Naive thymus-derived CD8-positive, alpha-beta T cell (primary cell): ENCODE data around the gene LGALS8. TPM values are rescaled to one million over a fixed set of nuclear protein-coding genes. Genes with fewer than 3 reads are reported as not detected.

ENCODE experiments used
- ATAC-seq, 2 donors: fragments of 150-1000 bp; cut with Tn5 transposase in 1 of 2; sonication (Bioruptor Pico), chemical (Tn5 transposase) in 1 of 2; 1 replicate in 1 of 2; 2 replicates in 1 of 2; pipeline ENCODE4 v1.10.0; 2021; ENCODE audit warnings: mild to moderate bottlenecking in 2 of 2, moderate library complexity in 2 of 2
- POLR2A ChIA-PET: fragments of 350-600 bp; sonication (Branson Sonifier 250); formaldehyde crosslinking; loops from one replicate; lab custom pipeline; 2021; ENCODE audit warnings: antibody characterized with exemption; lab: Charles Lee
- DNase-seq, 10 donors: peaks; one replicate each; pipeline versions ENCODE4 v3.0.0 to v3.0.0-alpha.2; 2020 to 2022
- H3K27ac Mint-ChIP-seq, 10 donors: one replicate each; pipeline ENCODE4 v1.8.0; 2020 to 2022; ENCODE audit warnings: mild to moderate bottlenecking in 10 of 10, mixed read lengths in 10 of 10, moderate library complexity in 4 of 10, inconsistent platforms in 1 of 10
- H3K27me3 Mint-ChIP-seq, 5 donors: one replicate each; pipeline ENCODE4 v1.8.0; 2021 to 2022; ENCODE audit warnings: mixed read lengths in 5 of 5
- H3K36me3 Mint-ChIP-seq, 3 donors: one replicate each; pipeline ENCODE4 v1.8.0; 2020 to 2022; ENCODE audit warnings: mixed read lengths in 3 of 3, mild to moderate bottlenecking in 2 of 3, inconsistent platforms in 1 of 3
- H3K4me1 Mint-ChIP-seq, 4 donors: one replicate each; pipeline ENCODE4 v1.8.0; 2021 to 2022; ENCODE audit warnings: mixed read lengths in 4 of 4
- H3K4me3 Mint-ChIP-seq, 10 donors: one replicate each; pipeline ENCODE4 v1.8.0; 2020 to 2022; ENCODE audit warnings: mild to moderate bottlenecking in 10 of 10, mixed read lengths in 10 of 10, moderate library complexity in 6 of 10, inconsistent platforms in 1 of 10
- H3K9me3 Mint-ChIP-seq, 9 donors: one replicate each; pipeline ENCODE4 v1.8.0; 2020 to 2022; ENCODE audit warnings: mixed read lengths in 9 of 9, mild to moderate bottlenecking in 3 of 9, inconsistent platforms in 1 of 9, moderate library complexity in 1 of 9
- polyA plus RNA-seq, 3 donors: library from polyadenylated mRNA; unstranded; fragments of 300-500 nt; fragmentation: Illumina TruSeq; gene quantifications; one replicate each; pipeline ENCODE4 v1.2.3, GENCODE V29; 2021
- total RNA-seq, 8 experiments: library from RNA in 2 of 8; stranded (reverse) in 2 of 8; gene quantifications; one replicate each; pipeline ENCODE4 v1.2.3 and lab custom pipeline; 2021 to 2026

LGALS8 gene
- total and polyA plus RNA-seq, 5 experiments from 2014 or later = 29.3 to 113 (median 40.8) TPM

GRCh38 chr1:236514703-236515442 lies 8.9 kb upstream of the LGALS8 start:
- no peak for ATAC-seq
- H3K27me3 Mint-ChIP-seq = peaks cover 0 to 3% (median 0%) of the 10 kb centered on the region in 5 donors
- no peaks in the 10 kb centered on the region for H3K9me3 Mint-ChIP-seq
- POLR2A ChIA-PET = no interaction called here
- H3K4me3 Mint-ChIP-seq = no peak overlapping the region
- no peak for DNase-seq
- H3K27ac Mint-ChIP-seq = peak overlapping the region in 1 of 10 donors; percentile 27
- H3K36me3 Mint-ChIP-seq = no peaks in the 10 kb centered on the region
- peaks cover 0 to 18% (median 11%) of the 10 kb centered on the region in 4 donors for H3K4me1 Mint-ChIP-seq

- Mint-ChIP-seq H3K27me3 (peaks cover 0 to 7% (median 0%) of the 10 kb centered on the region in 5 donors), H3K9me3 (no peaks in the 10 kb centered on the region), H3K4me1 (peaks cover 0 to 18% (median 11%) of the 10 kb centered on the region in 4 donors), H3K27ac (peak overlapping the region in 3 of 10 donors; percentile 24 to 80 (median 27)), H3K4me3 (peak overlapping the region in 1 of 10 donors; percentile 77), H3K36me3 (no peaks in the 10 kb centered on the region)
- ATAC-seq = no peak
- POLR2A ChIA-PET = interaction anchor here (1.1 kb wide), 1 partner anchor 9 kb away, joined by 4 read pairs; no protein-coding TSS in a partner anchor
- no peak for DNase-seq
Observed at GRCh38 chr1:236515443-236515958, 8.3 kb upstream of the LGALS8 start.

DNA sequence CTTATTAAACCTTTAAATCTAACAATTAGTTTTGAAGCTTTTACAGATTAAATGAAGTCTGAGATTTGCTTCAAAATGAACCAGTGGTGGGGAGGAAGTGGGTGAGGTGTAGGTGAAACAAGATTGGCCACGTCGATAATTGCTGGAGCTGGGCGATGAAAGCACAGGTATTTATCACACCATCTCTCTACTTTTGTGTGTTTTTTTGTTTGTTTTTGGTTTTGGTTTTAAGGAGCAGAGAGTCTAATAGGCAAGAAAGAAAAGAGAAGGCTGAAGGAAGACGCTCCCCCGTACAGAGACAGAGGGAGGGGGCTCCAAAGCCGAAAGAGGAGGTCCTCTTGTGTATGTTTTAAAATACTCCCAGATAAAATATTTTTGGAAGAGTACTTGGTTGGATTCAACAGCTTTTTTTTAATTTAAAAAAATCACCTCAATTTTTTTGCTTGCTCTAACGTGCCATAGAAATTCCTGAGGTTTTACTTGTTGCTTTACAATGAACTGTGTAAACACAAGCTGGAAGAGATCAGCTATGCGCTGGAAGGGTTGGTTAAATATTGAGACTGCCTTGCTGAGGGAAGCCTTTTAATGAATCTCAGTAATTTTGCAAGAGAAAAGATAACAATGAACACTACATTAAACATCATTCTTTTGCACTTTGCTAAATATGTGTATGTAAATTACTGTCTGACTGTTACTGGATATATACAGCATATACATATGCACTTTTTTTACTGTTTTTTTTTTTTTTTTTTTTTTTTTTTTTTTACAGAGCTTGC lies 6.7 kb upstream of the LGALS8 start:
- peaks cover 0 to 8% (median 0%) of the 10 kb centered on the region in 5 donors for H3K27me3 Mint-ChIP-seq
- POLR2A ChIA-PET = interaction anchor here (0.6 to 0.7 kb wide), 3 partner anchors 18 to 27 kb away, joined by 4 to 7 read pairs (median 6); no protein-coding TSS in a partner anchor
- no peaks in the 10 kb centered on the region for H3K9me3 Mint-ChIP-seq
- H3K4me3 Mint-ChIP-seq = peak overlapping the region; percentile 11 to 84 (median 66)
- peak overlapping the region in 9 of 10 donors; percentile 21 to 90 (median 61) for H3K27ac Mint-ChIP-seq
- peak; percentile 44 to 51 for ATAC-seq
- H3K36me3 Mint-ChIP-seq = no peaks in the 10 kb centered on the region
- peaks cover 0 to 18% (median 11%) of the 10 kb centered on the region in 4 donors for H3K4me1 Mint-ChIP-seq
- peak in 2 of 10 donors; percentile 11 to 16 for DNase-seq

DNA sequence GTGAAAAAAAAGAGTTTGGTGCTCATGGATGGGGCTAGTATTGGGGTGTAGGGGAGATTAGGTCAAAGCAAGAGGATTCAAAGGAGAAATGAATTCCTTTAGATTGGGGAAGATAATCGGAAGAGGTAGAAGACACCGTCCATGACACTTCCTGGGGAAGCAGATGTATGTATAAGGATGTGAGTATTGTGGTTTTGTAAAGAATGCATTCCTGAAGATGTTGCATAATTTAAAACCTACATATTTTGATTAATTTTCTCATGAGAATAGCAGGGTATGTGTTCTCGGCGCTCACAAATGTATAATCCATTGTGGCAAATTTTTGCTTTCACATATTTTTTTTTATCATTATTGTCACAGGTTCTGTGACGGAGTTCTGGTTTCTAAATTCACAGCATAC lies 5.5 kb upstream of the LGALS8 start:
- Mint-ChIP-seq H3K27me3 (peaks cover 0 to 8% (median 0%) of the 10 kb centered on the region in 5 donors), H3K9me3 (no peaks in the 10 kb centered on the region), H3K36me3 (no peaks in the 10 kb centered on the region), H3K4me1 (peaks cover 4 to 26% (median 15%) of the 10 kb centered on the region in 4 donors), H3K27ac (peak overlapping the region in 1 of 10 donors; percentile 83), H3K4me3 (no peak overlapping the region)
- no peak for ATAC-seq
- no peak for DNase-seq
- POLR2A ChIA-PET = no interaction called here

GRCh38 chr1:236520445-236521005 lies 3.3 kb upstream of the LGALS8 start:
- DNase-seq (no peak), ATAC-seq (no peak)
- Mint-ChIP-seq H3K4me1 (peaks cover 4 to 38% (median 24%) of the 10 kb centered on the region in 4 donors), H3K9me3 (no peaks in the 10 kb centered on the region), H3K27ac (peak overlapping the region in 2 of 10 donors; percentile 16 to 40), H3K27me3 (peaks cover 0 to 8% (median 0%) of the 10 kb centered on the region in 5 donors), H3K36me3 (no peaks in the 10 kb centered on the region), H3K4me3 (no peak overlapping the region)
- POLR2A ChIA-PET = no interaction called here

DNA sequence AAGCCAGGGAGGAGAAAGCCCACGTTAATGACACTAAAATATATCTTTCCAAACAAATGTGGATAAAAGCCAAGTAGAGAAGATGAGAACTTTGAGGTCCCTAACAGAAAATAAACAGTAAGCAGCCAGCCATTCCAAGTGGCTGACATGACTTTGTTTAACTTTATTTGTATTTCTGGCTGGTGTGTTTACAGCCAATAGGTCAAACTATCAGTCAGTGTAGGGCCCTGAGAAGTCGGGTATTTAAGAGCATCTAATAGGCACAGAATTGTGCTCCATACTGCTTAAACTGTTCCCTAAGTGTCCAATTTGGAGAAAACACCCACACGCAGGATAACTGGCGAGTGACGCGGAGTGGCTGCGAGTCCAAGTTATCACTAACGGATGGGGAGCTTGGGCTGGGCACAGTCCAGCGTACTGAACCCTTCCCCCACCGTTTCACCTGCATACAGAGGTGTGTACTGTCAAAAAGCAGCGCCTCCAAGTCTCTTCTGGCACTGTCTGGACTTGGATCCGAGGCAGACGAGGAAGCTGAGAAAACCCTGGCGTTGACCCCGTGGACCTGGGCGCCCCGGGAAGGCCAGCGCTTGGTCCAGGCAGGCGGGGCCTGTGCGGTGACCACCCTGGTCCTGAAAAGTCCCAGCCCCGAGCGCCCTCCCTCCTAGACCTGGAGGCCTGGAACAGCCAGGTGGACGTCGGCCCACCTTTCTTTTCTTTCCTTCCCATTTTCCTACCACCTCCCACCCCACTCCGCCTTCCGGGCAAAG lies 662 bp upstream of the LGALS8 start:
- H3K4me3 Mint-ChIP-seq = peak overlapping the region; percentile 92 to 100 (median 99)
- ATAC-seq = no peak
- H3K36me3 Mint-ChIP-seq = peaks cover 0 to 21% (median 5%) of the 10 kb centered on the region in 3 donors
- peak overlapping the region; percentile 93 to 100 (median 98) for H3K27ac Mint-ChIP-seq
- H3K4me1 Mint-ChIP-seq = peaks cover 11 to 31% (median 23%) of the 10 kb centered on the region in 4 donors
- POLR2A ChIA-PET = interaction anchor here (1.0 kb wide), 1 partner anchor 23 kb away, joined by 3 read pairs; no protein-coding TSS in a partner anchor
- peak in 2 of 10 donors; percentile 10 to 15 for DNase-seq
- H3K9me3 Mint-ChIP-seq = no peaks in the 10 kb centered on the region
- H3K27me3 Mint-ChIP-seq = peaks cover 0 to 5% (median 0%) of the 10 kb centered on the region in 5 donors

GRCh38 chr1:236524142-236524894 lies 536 bp downstream of the LGALS8 start:
- DNase-seq = peak; percentile 18 to 80 (median 60)
- POLR2A ChIA-PET = interaction anchor here (0.5 to 1.0 kb wide), 3 partner anchors 8 to 22 kb away, joined by 3 to 4 read pairs (median 3); no protein-coding TSS in a partner anchor
- peaks cover 0 to 5% (median 0%) of the 10 kb centered on the region in 5 donors for H3K27me3 Mint-ChIP-seq
- H3K9me3 Mint-ChIP-seq = no peaks in the 10 kb centered on the region
- H3K4me1 Mint-ChIP-seq = peaks cover 11 to 33% (median 23%) of the 10 kb centered on the region in 4 donors
- peak overlapping the region; percentile 92 to 100 (median 99) for H3K4me3 Mint-ChIP-seq
- peak overlapping the region; percentile 93 to 100 (median 98) for H3K27ac Mint-ChIP-seq
- peaks cover 0 to 31% (median 5%) of the 10 kb centered on the region in 3 donors for H3K36me3 Mint-ChIP-seq
- peak; percentile 86 to 88 for ATAC-seq

GRCh38 chr1:236524895-236525184 lies 1.1 kb downstream of the LGALS8 start:
- Mint-ChIP-seq H3K9me3 (no peaks in the 10 kb centered on the region), H3K36me3 (peaks cover 0 to 34% (median 5%) of the 10 kb centered on the region in 3 donors), H3K27ac (peak overlapping the region; percentile 93 to 100 (median 98)), H3K27me3 (peaks cover 0 to 5% (median 0%) of the 10 kb centered on the region in 5 donors), H3K4me3 (peak overlapping the region; percentile 92 to 100 (median 99)), H3K4me1 (peaks cover 11 to 33% (median 23%) of the 10 kb centered on the region in 4 donors)
- ATAC-seq (no peak), DNase-seq (no peak)
- POLR2A ChIA-PET = interaction anchor here (0.5 to 0.9 kb wide), 2 partner anchors 9 to 12 kb away, joined by 3 to 4 read pairs; no protein-coding TSS in a partner anchor

DNA sequence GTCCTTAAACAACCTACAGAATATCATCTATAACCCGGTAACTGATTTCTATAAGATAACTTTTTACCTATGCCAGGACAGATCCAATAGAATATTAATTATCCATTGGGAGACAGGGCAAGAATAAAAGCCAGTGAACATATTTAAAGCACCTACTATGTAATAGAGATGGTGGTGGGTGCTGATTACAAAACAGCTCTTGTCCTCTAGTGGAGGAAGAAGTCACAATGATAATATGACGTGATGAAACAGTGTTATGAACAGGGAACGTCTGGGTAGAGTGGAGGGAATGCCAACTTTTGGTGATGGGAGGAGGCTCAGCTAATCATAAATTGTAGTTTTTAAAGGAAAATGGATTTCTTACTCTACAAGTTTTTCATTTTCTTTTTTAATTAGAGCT lies 2.3 kb downstream of the LGALS8 start:
- ATAC-seq = no peak
- Mint-ChIP-seq H3K27ac (peak overlapping the region in 4 of 10 donors; percentile 7 to 57 (median 30)), H3K27me3 (no peaks in the 10 kb centered on the region), H3K36me3 (peaks cover 0 to 46% (median 11%) of the 10 kb centered on the region in 3 donors), H3K4me3 (peak overlapping the region in 5 of 10 donors; percentile 3 to 27 (median 16)), H3K4me1 (peaks cover 16 to 43% (median 36%) of the 10 kb centered on the region in 4 donors), H3K9me3 (no peaks in the 10 kb centered on the region)
- POLR2A ChIA-PET = no interaction called here
- no peak for DNase-seq

GRCh38 chr1:236530286-236530685 lies 6.5 kb downstream of the LGALS8 start:
- no peaks in the 10 kb centered on the region for H3K9me3 Mint-ChIP-seq
- POLR2A ChIA-PET = no interaction called here
- peaks cover 23 to 50% (median 41%) of the 10 kb centered on the region in 4 donors for H3K4me1 Mint-ChIP-seq
- DNase-seq (no peak), ATAC-seq (no peak)
- peaks cover 0 to 70% (median 13%) of the 10 kb centered on the region in 3 donors for H3K36me3 Mint-ChIP-seq
- peak overlapping the region in 5 of 10 donors; percentile 3 to 57 (median 48) for H3K27ac Mint-ChIP-seq
- H3K27me3 Mint-ChIP-seq = no peaks in the 10 kb centered on the region
- H3K4me3 Mint-ChIP-seq = peak overlapping the region in 1 of 10 donors; percentile 42

GRCh38 chr1:236530959-236531358 lies 7.2 kb downstream of the LGALS8 start:
- H3K4me3 Mint-ChIP-seq = no peak overlapping the region

More at GRCh38 chr1:236530959-236531358, 7.2 kb downstream of the LGALS8 start:
- Mint-ChIP-seq H3K27me3 (no peaks in the 10 kb centered on the region), H3K4me1 (peaks cover 26 to 54% (median 41%) of the 10 kb centered on the region in 4 donors), H3K9me3 (no peaks in the 10 kb centered on the region), H3K27ac (peak overlapping the region in 1 of 10 donors; percentile 75), H3K36me3 (peaks cover 0 to 74% (median 13%) of the 10 kb centered on the region in 3 donors)
- DNase-seq (no peak), ATAC-seq (no peak)
- POLR2A ChIA-PET = no interaction called here
